KMS-11 (cell line): ENCODE results near the gene IGSF8.

Source experiments
- H2AFZ ChIP-seq: fragments of 200-600 bp; sonication (generic); 2 replicates; pipeline ENCODE4 v1.6.1; 2016; ENCODE audit warnings: antibody characterized with exemption, mixed run types, low read depth
- H3K27ac ChIP-seq: fragments of 200-600 bp; sonication (generic); 2 replicates; pipeline ENCODE4 v1.6.1; 2016; ENCODE audit warnings: mild to moderate bottlenecking, mixed run types
- H3K27me3 ChIP-seq: fragments of 200-600 bp; sonication (generic); 2 replicates; pipeline ENCODE4 v1.6.1; 2017; ENCODE audit warnings: mild to moderate bottlenecking, low read depth, mixed run types, moderate library complexity; ENCODE audit not compliant: insufficient read depth
- H3K36me3 ChIP-seq: fragments of 200-600 bp; sonication (generic); 2 replicates; pipeline ENCODE4 v1.6.1; 2017; ENCODE audit warnings: mild to moderate bottlenecking, mixed run types; ENCODE audit not compliant: insufficient read depth
- H3K4me1 ChIP-seq: fragments of 200-600 bp; sonication (generic); 2 replicates; pipeline ENCODE4 v1.6.1; 2016; ENCODE audit warnings: mild to moderate bottlenecking, low read depth, mixed run types; ENCODE audit not compliant: poor library complexity, severe bottlenecking
- H3K4me2 ChIP-seq: fragments of 200-600 bp; sonication (generic); 2 replicates; pipeline ENCODE4 v1.7.0; 2016; ENCODE audit warnings: mild to moderate bottlenecking, mixed run types
- H3K4me3 ChIP-seq: fragments of 200-600 bp; sonication (generic); IDR thresholded peaks from 2 replicates; pipeline ENCODE4 v1.6.1; 2017; ENCODE audit warnings: low read depth, low read length, mixed read lengths; ENCODE audit not compliant: insufficient read depth
- H3K79me2 ChIP-seq: fragments of 200-600 bp; sonication (generic); 2 replicates; pipeline ENCODE4 v1.6.1; 2016; ENCODE audit warnings: low read depth, mixed run types; ENCODE audit not compliant: insufficient read depth
- H3K9ac ChIP-seq: fragments of 200-600 bp; sonication (generic); 2 replicates; pipeline ENCODE4 v1.6.1; 2016; ENCODE audit warnings: mild to moderate bottlenecking, mixed run types
- H4K20me1 ChIP-seq: fragments of 200-600 bp; sonication (generic); 2 replicates; pipeline ENCODE4 v1.6.1; 2016; ENCODE audit warnings: mild to moderate bottlenecking, mixed run types; ENCODE audit not compliant: insufficient read depth
- TF ChIP-seq, protein P1 (sequence below): fragments of 200-600 bp; sonication (generic); conservative IDR thresholded peaks from 2 replicates; pipeline ENCODE4 v1.6.1; 2017; ENCODE audit warnings: low read depth, mild to moderate bottlenecking, antibody characterized with exemption, low read length, moderate library complexity, mixed read lengths

IGSF8 gene

DNA sequence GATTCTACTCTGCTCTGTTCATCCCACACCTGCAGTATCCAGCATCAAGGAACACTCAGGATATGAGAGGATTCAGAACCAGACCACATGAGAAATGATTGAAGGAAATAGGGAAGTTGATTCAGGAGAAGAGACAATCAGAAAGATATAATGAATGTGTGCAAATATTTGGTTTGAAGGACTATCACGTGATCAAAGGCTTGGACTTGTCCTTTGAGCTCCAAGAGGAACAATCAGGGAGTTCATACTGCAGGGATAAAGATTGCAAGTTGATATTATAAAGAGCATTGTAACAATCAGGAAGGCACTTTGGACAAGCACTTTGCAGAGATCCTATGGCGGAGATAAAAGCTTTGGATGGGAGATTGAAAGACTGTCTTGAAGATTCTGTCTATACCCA, 52.8 kb downstream of the IGSF8 start:
- no peaks in the 10 kb centered on the region for H3K27me3 ChIP-seq
- H3K79me2 ChIP-seq: no peaks in the 10 kb centered on the region
- H3K4me2 ChIP-seq: no peak overlapping the region
- H4K20me1 ChIP-seq: no peaks in the 10 kb centered on the region
- TF ChIP-seq, protein P1, sequence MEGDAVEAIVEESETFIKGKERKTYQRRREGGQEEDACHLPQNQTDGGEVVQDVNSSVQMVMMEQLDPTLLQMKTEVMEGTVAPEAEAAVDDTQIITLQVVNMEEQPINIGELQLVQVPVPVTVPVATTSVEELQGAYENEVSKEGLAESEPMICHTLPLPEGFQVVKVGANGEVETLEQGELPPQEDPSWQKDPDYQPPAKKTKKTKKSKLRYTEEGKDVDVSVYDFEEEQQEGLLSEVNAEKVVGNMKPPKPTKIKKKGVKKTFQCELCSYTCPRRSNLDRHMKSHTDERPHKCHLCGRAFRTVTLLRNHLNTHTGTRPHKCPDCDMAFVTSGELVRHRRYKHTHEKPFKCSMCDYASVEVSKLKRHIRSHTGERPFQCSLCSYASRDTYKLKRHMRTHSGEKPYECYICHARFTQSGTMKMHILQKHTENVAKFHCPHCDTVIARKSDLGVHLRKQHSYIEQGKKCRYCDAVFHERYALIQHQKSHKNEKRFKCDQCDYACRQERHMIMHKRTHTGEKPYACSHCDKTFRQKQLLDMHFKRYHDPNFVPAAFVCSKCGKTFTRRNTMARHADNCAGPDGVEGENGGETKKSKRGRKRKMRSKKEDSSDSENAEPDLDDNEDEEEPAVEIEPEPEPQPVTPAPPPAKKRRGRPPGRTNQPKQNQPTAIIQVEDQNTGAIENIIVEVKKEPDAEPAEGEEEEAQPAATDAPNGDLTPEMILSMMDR: no peak
- no peaks in the 10 kb centered on the region for H3K36me3 ChIP-seq
- no peak overlapping the region for H3K9ac ChIP-seq
- peaks cover 32% of the 10 kb centered on the region for H3K4me1 ChIP-seq
- H3K27ac ChIP-seq: no peak overlapping the region
- no peak overlapping the region for H3K4me3 ChIP-seq
- H2AFZ ChIP-seq: no peak overlapping the region

DNA sequence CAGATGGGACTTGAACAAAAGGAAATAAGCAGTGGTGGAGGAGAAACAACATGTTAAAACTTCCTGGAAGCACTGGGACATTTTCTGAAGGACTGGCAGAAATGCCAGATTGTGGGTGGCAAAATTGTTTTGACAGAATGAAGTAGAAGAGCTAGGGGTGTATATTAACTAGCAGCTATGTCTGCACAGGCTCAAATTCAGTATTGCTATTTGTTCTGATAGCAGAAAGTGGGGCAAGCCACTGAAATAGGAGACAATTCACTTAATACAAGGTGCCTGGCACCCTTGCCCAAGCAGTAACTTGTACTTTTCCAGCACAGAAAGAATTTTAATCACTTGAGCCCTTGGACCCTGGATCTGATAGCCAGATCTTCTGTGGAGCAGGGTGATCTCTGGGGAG, 54.9 kb downstream of the IGSF8 start:
- Histone ChIP-seq H4K20me1 (no peaks in the 10 kb centered on the region), H2AFZ (no peak overlapping the region), H3K36me3 (no peaks in the 10 kb centered on the region), H3K27ac (no peak overlapping the region), H3K79me2 (no peaks in the 10 kb centered on the region), H3K9ac (no peak overlapping the region), H3K4me3 (no peak overlapping the region), H3K4me2 (no peak overlapping the region), H3K27me3 (no peaks in the 10 kb centered on the region), H3K4me1 (peaks cover 25% of the 10 kb centered on the region)
- TF ChIP-seq, protein P1: no peak
